GM18907 (cell line): Measurements from ENCODE around the gene RAB6A.
"Not testable (repeated sequence)": the region's sequence is repeated elsewhere in the genome, so short reads cannot be mapped to it uniquely, and the experiment has no call there.

Source experiments
- ATAC-seq: cut with Tn5 transposase; IDR thresholded peaks from one replicate; pipeline ENCODE4 v1.9.1; 2021; ENCODE audit warnings: mild to moderate bottlenecking, moderate library complexity; ENCODE audit not compliant: unreplicated experiment

Gene RAB6A

GRCh38 chr11:73729594-73730206 lies 31.2 kb downstream of the RAB6A start:
- no peak for ATAC-seq

GRCh38 chr11:73728000-73728399 lies 32.9 kb downstream of the RAB6A start:
- ATAC-seq: no peak

GRCh38 chr11:73726825-73727224 lies 34.0 kb downstream of the RAB6A start:
- no peak for ATAC-seq

GRCh38 chr11:73717136-73717535 lies 43.7 kb downstream of the RAB6A start:
- ATAC-seq: no peak

- no peak for ATAC-seq
These were observed 44.5 kb downstream of the RAB6A start for GRCh38 chr11:73716153-73717056.

- no peak for ATAC-seq
These were observed 45.3 kb downstream of the RAB6A start for GRCh38 chr11:73715541-73715940.

GRCh38 chr11:73710964-73711363 lies 49.9 kb downstream of the RAB6A start:
- ATAC-seq: no peak

- no peak for ATAC-seq
These were observed 55.8 kb downstream of the RAB6A start for GRCh38 chr11:73705053-73705452.

- ATAC-seq: no peak
These were observed 66.9 kb downstream of the RAB6A start for GRCh38 chr11:73693899-73694525.

GRCh38 chr11:73680687-73681086 lies 80.2 kb downstream of the RAB6A start:
- no peak for ATAC-seq

GRCh38 chr11:73676552-73676951 lies 84.3 kb downstream of the RAB6A start:
- ATAC-seq: not testable (repeated sequence)

GRCh38 chr11:73671701-73672100 lies 89.2 kb downstream of the RAB6A start:
- no peak for ATAC-seq

- no peak for ATAC-seq
These were observed 90.1 kb downstream of the RAB6A start for GRCh38 chr11:73670808-73671207.

GRCh38 chr11:73667891-73668290 lies 93.0 kb downstream of the RAB6A start:
- ATAC-seq: no peak

GRCh38 chr11:73664877-73665276 lies 96.0 kb downstream of the RAB6A start:
- no peak for ATAC-seq

GRCh38 chr11:73663604-73664495 lies 97.0 kb downstream of the RAB6A start:
- no peak for ATAC-seq

GRCh38 chr11:73662445-73663157 lies 98.3 kb downstream of the RAB6A start:
- no peak for ATAC-seq

- ATAC-seq: peak; percentile 84
These were observed 99.7 kb downstream of the RAB6A start for GRCh38 chr11:73661035-73661628.

GRCh38 chr11:73660497-73661034 lies 100.3 kb downstream of the RAB6A start:
- ATAC-seq: peak; percentile 11
